Liver (tissue), 9 donors: ENCODE data around the gene ARCN1. TPM values are rescaled to one million over a fixed set of nuclear protein-coding genes. Genes with fewer than 3 reads are reported as not detected.

Experiments
- DNase-seq: peaks from one replicate; pipeline ENCODE4 v3.0.0-alpha.2; 2017; ENCODE audit warnings: low spot score
- H3K27ac ChIP-seq, 2 donors: one replicate each; pipeline ENCODE4 v1.7.0; 2013; ENCODE audit warnings: inconsistent platforms in 2 of 2, low read length in 2 of 2, control low read depth in 1 of 2, low read depth in 1 of 2, mild to moderate bottlenecking in 1 of 2
- H3K27me3 ChIP-seq, 4 donors: one replicate each; pipeline versions ENCODE4 v1.6.1 to v1.7.0; 2013; ENCODE audit warnings: low read length in 3 of 4, inconsistent platforms in 1 of 4, mild to moderate bottlenecking in 1 of 4, moderate library complexity in 1 of 4; ENCODE audit not compliant: control insufficient read depth in 4 of 4, insufficient read depth in 4 of 4
- H3K36me3 ChIP-seq, 4 donors: one replicate each; pipeline versions ENCODE4 v1.6.1 to v1.7.0; 2013; ENCODE audit warnings: low read length in 3 of 4, mild to moderate bottlenecking in 3 of 4, low read depth in 1 of 4, moderate library complexity in 1 of 4; ENCODE audit not compliant: control insufficient read depth in 4 of 4, insufficient read depth in 3 of 4
- H3K4me1 ChIP-seq, 4 donors: one replicate each; pipeline versions ENCODE4 v1.6.1 to v1.7.0; 2013; ENCODE audit warnings: low read length in 3 of 4, mild to moderate bottlenecking in 3 of 4, moderate library complexity in 1 of 4; ENCODE audit not compliant: control insufficient read depth in 4 of 4, insufficient read depth in 4 of 4
- H3K4me3 ChIP-seq, 3 donors: one replicate each; pipeline versions ENCODE4 v1.6.1 to v1.7.0; 2013; ENCODE audit warnings: low read length in 3 of 3, control low read depth in 1 of 3, low read depth in 1 of 3, mild to moderate bottlenecking in 1 of 3
- H3K9ac ChIP-seq, 2 donors: one replicate each; pipeline ENCODE4 v1.7.0; 2013; ENCODE audit warnings: low read length in 2 of 2, mild to moderate bottlenecking in 2 of 2, moderate library complexity in 2 of 2, control low read depth in 1 of 2, low read depth in 1 of 2
- H3K9me3 ChIP-seq, 4 donors: one replicate each; pipeline versions ENCODE4 v1.6.1 to v1.7.0; 2013; ENCODE audit warnings: low read length in 3 of 4; ENCODE audit not compliant: control insufficient read depth in 4 of 4
- EGR1 ChIP-seq, 2 donors: IDR thresholded peaks; 2 replicates each; pipeline ENCODE4 v1.6.1; 2016 to 2018; ENCODE audit warnings: antibody characterized with exemption in 2 of 2, low read depth in 2 of 2
- FOXA1 ChIP-seq: IDR thresholded peaks from 2 replicates; pipeline ENCODE4 v1.6.1; 2016; ENCODE audit warnings: antibody characterized with exemption
- GABPA ChIP-seq, 2 donors: IDR thresholded peaks in 1 of 2; conservative IDR thresholded peaks in 1 of 2; 2 replicates each; pipeline ENCODE4 v1.6.1; 2016; ENCODE audit warnings: antibody characterized with exemption in 2 of 2, mild to moderate bottlenecking in 1 of 2, moderate library complexity in 1 of 2
- HNF4A ChIP-seq, 2 donors: conservative IDR thresholded peaks; 2 replicates each; pipeline ENCODE4 v1.6.1; 2016; ENCODE audit warnings: antibody characterized with exemption in 2 of 2, mild to moderate bottlenecking in 2 of 2
- HNF4G ChIP-seq: IDR thresholded peaks from 2 replicates; pipeline ENCODE4 v1.6.1; 2016; ENCODE audit warnings: antibody characterized with exemption
- JUND ChIP-seq, 2 donors: IDR thresholded peaks; 2 replicates each; pipeline ENCODE4 v1.6.1; 2016; ENCODE audit warnings: antibody characterized with exemption in 2 of 2
- NR2F2 ChIP-seq: IDR thresholded peaks from 2 replicates; pipeline ENCODE4 v1.6.1; 2016; ENCODE audit warnings: antibody characterized with exemption
- RAD21 ChIP-seq, 2 donors: IDR thresholded peaks; 2 replicates each; pipeline ENCODE4 v1.6.1; 2016; ENCODE audit warnings: antibody characterized with exemption in 2 of 2, mild to moderate bottlenecking in 2 of 2
- RXRA ChIP-seq, 2 donors: IDR thresholded peaks; 2 replicates each; pipeline ENCODE4 v1.6.1; 2017 to 2018; ENCODE audit warnings: antibody characterized with exemption in 2 of 2, mild to moderate bottlenecking in 1 of 2
- SP1 ChIP-seq: IDR thresholded peaks from 2 replicates; pipeline ENCODE4 v1.6.1; 2018; ENCODE audit warnings: antibody characterized with exemption, mild to moderate bottlenecking
- TAF1 ChIP-seq: conservative IDR thresholded peaks from 2 replicates; pipeline ENCODE4 v1.6.1; 2016; ENCODE audit warnings: antibody characterized with exemption, mild to moderate bottlenecking
- YY1 ChIP-seq: IDR thresholded peaks from 2 replicates; pipeline ENCODE4 v1.6.1; 2016; ENCODE audit warnings: antibody characterized with exemption, mild to moderate bottlenecking
- WGBS: extraction: QIAGEN DNeasy Blood & Tissue Kit; methylation state at CpG from one replicate; pipeline ENCODE4 v1.1.7; 2013; 5-methylcytosine and 5-hydroxymethylcytosine counted together
- polyA plus RNA-seq, 2 donors: library from polyadenylated mRNA; stranded (reverse) in 1 of 2; unstranded in 1 of 2; fragments of 200-250 nt in 1 of 2; fragments of >200 nt in 1 of 2; fragmentation: Nextera tagmentation in 1 of 2; extraction: Ambion mirVana in 1 of 2; gene quantifications; one replicate each; pipeline versions ENCODE4 v1.2.1 to v1.2.3, GENCODE V29; 2013 to 2015
- total RNA-seq, 2 donors: library from RNA; depleted of rRNA; stranded (reverse); fragments of >200 nt; gene quantifications; one replicate each; pipeline ENCODE4 v1.2.3, GENCODE V29; 2014
- TF ChIP-seq, protein P1 (sequence below): IDR thresholded peaks from 2 replicates; pipeline ENCODE4 v1.6.1; 2016; ENCODE audit warnings: antibody characterized with exemption
- TF ChIP-seq, protein P2 (sequence below): fragments of 150-350 bp; IDR thresholded peaks from 2 replicates; pipeline ENCODE4 v1.5.1; 2017; ENCODE audit warnings: improper control_type of control experiment, low read depth, low read length; ENCODE audit not compliant: missing input control
- TF ChIP-seq, protein P3 (sequence below): IDR thresholded peaks from 2 replicates; pipeline ENCODE4 v1.6.1; 2016; ENCODE audit warnings: antibody characterized with exemption, mild to moderate bottlenecking
- TF ChIP-seq, protein P4 (sequence below): IDR thresholded peaks from 2 replicates; pipeline ENCODE4 v1.6.1; 2016; ENCODE audit warnings: antibody characterized with exemption
- TF ChIP-seq, protein P5 (sequence below): IDR thresholded peaks from 2 replicates; pipeline ENCODE4 v1.6.1; 2016; ENCODE audit warnings: antibody characterized with exemption
- donor health status: healthy.
- donor health status: healthy.
- donor health status: healthy.
- donor health status: healthy.
- donor health status: healthy.

ARCN1 gene
- total and polyA plus RNA-seq, 4 donors, result 36.7 to 95.4 (median 51.8) TPM

DNA sequence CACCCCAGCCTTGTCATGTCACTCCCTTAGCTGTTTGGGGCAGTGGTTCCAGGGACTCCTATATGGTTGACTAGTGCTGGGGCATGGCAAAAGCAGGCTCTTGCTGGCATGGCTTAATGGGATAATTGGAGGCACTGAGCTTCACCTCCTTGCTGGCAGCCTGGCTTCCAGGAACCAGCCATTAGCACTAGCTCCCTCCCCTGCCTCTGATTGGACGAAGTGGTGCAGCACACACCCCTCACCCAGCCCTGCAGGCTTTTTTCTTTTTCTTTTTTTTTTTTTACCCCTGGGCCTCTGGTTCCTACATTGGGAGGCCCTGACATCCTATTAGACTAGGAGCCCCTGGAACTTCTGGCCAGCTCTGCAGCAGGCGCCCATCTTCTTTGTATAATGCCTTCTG, 53.8 kb downstream of the ARCN1 start:
- Histone ChIP-seq H3K27me3 (peaks cover 0 to 4% (median under 1%) of the 10 kb centered on the region in 4 donors), H3K9ac (no peak overlapping the region), H3K4me1 (peaks cover 0 to 10% (median 0%) of the 10 kb centered on the region in 4 donors), H3K27ac (no peak overlapping the region), H3K4me3 (no peak overlapping the region), H3K36me3 (peaks cover 0 to 3% (median 0%) of the 10 kb centered on the region in 4 donors), H3K9me3 (no peaks in the 10 kb centered on the region)
- WGBS, result 94% methylated on average over 2 of the region's 2 CpGs
- no peak for TF ChIP-seq NR2F2
- TF ChIP-seq, protein P1, sequence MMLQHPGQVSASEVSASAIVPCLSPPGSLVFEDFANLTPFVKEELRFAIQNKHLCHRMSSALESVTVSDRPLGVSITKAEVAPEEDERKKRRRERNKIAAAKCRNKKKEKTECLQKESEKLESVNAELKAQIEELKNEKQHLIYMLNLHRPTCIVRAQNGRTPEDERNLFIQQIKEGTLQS, result no peak
- TF ChIP-seq SP1, result no peak
- TF ChIP-seq, protein P2, sequence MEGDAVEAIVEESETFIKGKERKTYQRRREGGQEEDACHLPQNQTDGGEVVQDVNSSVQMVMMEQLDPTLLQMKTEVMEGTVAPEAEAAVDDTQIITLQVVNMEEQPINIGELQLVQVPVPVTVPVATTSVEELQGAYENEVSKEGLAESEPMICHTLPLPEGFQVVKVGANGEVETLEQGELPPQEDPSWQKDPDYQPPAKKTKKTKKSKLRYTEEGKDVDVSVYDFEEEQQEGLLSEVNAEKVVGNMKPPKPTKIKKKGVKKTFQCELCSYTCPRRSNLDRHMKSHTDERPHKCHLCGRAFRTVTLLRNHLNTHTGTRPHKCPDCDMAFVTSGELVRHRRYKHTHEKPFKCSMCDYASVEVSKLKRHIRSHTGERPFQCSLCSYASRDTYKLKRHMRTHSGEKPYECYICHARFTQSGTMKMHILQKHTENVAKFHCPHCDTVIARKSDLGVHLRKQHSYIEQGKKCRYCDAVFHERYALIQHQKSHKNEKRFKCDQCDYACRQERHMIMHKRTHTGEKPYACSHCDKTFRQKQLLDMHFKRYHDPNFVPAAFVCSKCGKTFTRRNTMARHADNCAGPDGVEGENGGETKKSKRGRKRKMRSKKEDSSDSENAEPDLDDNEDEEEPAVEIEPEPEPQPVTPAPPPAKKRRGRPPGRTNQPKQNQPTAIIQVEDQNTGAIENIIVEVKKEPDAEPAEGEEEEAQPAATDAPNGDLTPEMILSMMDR, result no peak
- TF ChIP-seq RXRA (IDR thresholded peaks at IDR 0.05), result no peak
- TF ChIP-seq GABPA (IDR thresholded peaks at IDR 0.05 in 1 of 2, conservative IDR thresholded peaks at IDR 0.05 in 1 of 2), result no peak
- no peak for TF ChIP-seq TAF1
- no peak for TF ChIP-seq EGR1 (IDR thresholded peaks at IDR 0.05; ENCODE audit: low read depth in 2 of 2)
- no peak for TF ChIP-seq HNF4A (conservative IDR thresholded peaks at IDR 0.05)
- no peak for TF ChIP-seq JUND (IDR thresholded peaks at IDR 0.05)
- TF ChIP-seq RAD21 (IDR thresholded peaks at IDR 0.05), result no peak
- TF ChIP-seq, protein P3, sequence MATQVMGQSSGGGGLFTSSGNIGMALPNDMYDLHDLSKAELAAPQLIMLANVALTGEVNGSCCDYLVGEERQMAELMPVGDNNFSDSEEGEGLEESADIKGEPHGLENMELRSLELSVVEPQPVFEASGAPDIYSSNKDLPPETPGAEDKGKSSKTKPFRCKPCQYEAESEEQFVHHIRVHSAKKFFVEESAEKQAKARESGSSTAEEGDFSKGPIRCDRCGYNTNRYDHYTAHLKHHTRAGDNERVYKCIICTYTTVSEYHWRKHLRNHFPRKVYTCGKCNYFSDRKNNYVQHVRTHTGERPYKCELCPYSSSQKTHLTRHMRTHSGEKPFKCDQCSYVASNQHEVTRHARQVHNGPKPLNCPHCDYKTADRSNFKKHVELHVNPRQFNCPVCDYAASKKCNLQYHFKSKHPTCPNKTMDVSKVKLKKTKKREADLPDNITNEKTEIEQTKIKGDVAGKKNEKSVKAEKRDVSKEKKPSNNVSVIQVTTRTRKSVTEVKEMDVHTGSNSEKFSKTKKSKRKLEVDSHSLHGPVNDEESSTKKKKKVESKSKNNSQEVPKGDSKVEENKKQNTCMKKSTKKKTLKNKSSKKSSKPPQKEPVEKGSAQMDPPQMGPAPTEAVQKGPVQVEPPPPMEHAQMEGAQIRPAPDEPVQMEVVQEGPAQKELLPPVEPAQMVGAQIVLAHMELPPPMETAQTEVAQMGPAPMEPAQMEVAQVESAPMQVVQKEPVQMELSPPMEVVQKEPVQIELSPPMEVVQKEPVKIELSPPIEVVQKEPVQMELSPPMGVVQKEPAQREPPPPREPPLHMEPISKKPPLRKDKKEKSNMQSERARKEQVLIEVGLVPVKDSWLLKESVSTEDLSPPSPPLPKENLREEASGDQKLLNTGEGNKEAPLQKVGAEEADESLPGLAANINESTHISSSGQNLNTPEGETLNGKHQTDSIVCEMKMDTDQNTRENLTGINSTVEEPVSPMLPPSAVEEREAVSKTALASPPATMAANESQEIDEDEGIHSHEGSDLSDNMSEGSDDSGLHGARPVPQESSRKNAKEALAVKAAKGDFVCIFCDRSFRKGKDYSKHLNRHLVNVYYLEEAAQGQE, result no peak
- TF ChIP-seq, protein P4, sequence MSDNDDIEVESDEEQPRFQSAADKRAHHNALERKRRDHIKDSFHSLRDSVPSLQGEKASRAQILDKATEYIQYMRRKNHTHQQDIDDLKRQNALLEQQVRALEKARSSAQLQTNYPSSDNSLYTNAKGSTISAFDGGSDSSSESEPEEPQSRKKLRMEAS, result no peak
- DNase-seq, result no peak

DNA sequence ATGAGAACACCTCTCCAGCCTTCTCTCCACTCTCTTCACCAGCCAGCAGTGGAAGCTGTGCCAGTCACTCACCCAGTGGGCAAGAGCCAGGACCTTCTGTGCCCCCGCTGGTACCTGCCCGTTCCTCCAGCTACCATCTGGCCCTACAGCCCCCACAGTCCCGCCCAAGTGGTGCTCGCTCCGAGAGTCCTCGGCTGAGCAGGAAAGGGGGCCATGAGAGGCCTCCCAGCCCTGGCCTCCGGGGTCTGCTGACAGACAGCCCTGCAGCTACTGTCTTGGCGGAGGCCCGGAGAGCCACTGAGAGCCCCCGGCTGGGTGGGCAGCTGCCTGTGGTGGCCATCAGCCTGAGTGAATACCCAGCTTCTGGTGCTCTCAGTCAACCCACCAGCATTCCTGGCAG, 55.4 kb downstream of the ARCN1 start:
- Histone ChIP-seq H3K9ac (no peak overlapping the region), H3K4me1 (no peaks in the 10 kb centered on the region), H3K9me3 (no peaks in the 10 kb centered on the region), H3K27me3 (peaks cover 0 to under 1% (median 0%) of the 10 kb centered on the region in 4 donors), H3K4me3 (no peak overlapping the region), H3K36me3 (peaks cover 0 to 3% (median 0%) of the 10 kb centered on the region in 4 donors), H3K27ac (no peak overlapping the region)
- no peak for DNase-seq
- 95% methylated on average over 10 of the region's 10 CpGs for WGBS
- TF ChIP-seq, protein P1, result no peak
- no peak for TF ChIP-seq HNF4G
- no peak for TF ChIP-seq SP1
- TF ChIP-seq, protein P4, result no peak
- TF ChIP-seq GABPA (IDR thresholded peaks at IDR 0.05 in 1 of 2, conservative IDR thresholded peaks at IDR 0.05 in 1 of 2), result no peak
- TF ChIP-seq, protein P2, result no peak
- TF ChIP-seq, protein P5, sequence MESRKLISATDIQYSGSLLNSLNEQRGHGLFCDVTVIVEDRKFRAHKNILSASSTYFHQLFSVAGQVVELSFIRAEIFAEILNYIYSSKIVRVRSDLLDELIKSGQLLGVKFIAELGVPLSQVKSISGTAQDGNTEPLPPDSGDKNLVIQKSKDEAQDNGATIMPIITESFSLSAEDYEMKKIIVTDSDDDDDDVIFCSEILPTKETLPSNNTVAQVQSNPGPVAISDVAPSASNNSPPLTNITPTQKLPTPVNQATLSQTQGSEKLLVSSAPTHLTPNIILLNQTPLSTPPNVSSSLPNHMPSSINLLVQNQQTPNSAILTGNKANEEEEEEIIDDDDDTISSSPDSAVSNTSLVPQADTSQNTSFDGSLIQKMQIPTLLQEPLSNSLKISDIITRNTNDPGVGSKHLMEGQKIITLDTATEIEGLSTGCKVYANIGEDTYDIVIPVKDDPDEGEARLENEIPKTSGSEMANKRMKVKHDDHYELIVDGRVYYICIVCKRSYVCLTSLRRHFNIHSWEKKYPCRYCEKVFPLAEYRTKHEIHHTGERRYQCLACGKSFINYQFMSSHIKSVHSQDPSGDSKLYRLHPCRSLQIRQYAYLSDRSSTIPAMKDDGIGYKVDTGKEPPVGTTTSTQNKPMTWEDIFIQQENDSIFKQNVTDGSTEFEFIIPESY, result no peak
- TF ChIP-seq RAD21 (IDR thresholded peaks at IDR 0.05), result no peak
- TF ChIP-seq FOXA1, result no peak
- no peak for TF ChIP-seq RXRA (IDR thresholded peaks at IDR 0.05)
- no peak for TF ChIP-seq EGR1 (IDR thresholded peaks at IDR 0.05; ENCODE audit: low read depth in 2 of 2)
- TF ChIP-seq YY1, result no peak
